Measurements from ENCODE around the gene CDYL2.

The CDYL2 gene

GRCh38 chr16:80619824-80620223 lies 184.6 kb downstream of the CDYL2 start:
- DNase-seq, result no peak

- no peak for DNase-seq
Measured at GRCh38 chr16:80618862-80619648, 185.3 kb downstream of the CDYL2 start.

- DNase-seq, result no peak
Measured at GRCh38 chr16:80616362-80616761, 188.0 kb downstream of the CDYL2 start.

- no peak for DNase-seq
Measured at GRCh38 chr16:80615735-80616134, 188.7 kb downstream of the CDYL2 start.

GRCh38 chr16:80614908-80615671 lies 189.3 kb downstream of the CDYL2 start:
- DNase-seq, result no peak

- no peak for DNase-seq
Measured at GRCh38 chr16:80612461-80613017, 191.9 kb downstream of the CDYL2 start.

GRCh38 chr16:80611930-80612327 lies 192.5 kb downstream of the CDYL2 start:
- DNase-seq, result no peak

GRCh38 chr16:80611171-80611929 lies 193.0 kb downstream of the CDYL2 start:
- DNase-seq, result no peak

GRCh38 chr16:80610481-80611156 lies 193.8 kb downstream of the CDYL2 start:
- no peak for DNase-seq

- DNase-seq, result no peak
Measured at GRCh38 chr16:80608946-80609345, 195.5 kb downstream of the CDYL2 start.

GRCh38 chr16:80607204-80607603 lies 197.2 kb downstream of the CDYL2 start:
- DNase-seq, result no peak

- no peak for DNase-seq
Measured at GRCh38 chr16:80606221-80606766, 198.1 kb downstream of the CDYL2 start.

GRCh38 chr16:80604600-80605355 lies 199.6 kb downstream of the CDYL2 start:
- DNase-seq, result no peak

- no peak for DNase-seq
Measured at GRCh38 chr16:80602894-80603293, 201.5 kb downstream of the CDYL2 start.

GRCh38 chr16:80601182-80601581 lies 203.2 kb downstream of the CDYL2 start:
- DNase-seq, result no peak

GRCh38 chr16:80599466-80599865 lies 204.9 kb downstream of the CDYL2 start:
- DNase-seq, result no peak

- no peak for DNase-seq
Measured at GRCh38 chr16:80596507-80597207, 207.7 kb downstream of the CDYL2 start.

GRCh38 chr16:80594756-80595155 lies 209.6 kb downstream of the CDYL2 start:
- DNase-seq, result no peak

GRCh38 chr16:80592273-80592672 lies 212.1 kb downstream of the CDYL2 start:
- DNase-seq, result no peak

GRCh38 chr16:80591071-80591915 lies 213.1 kb downstream of the CDYL2 start:
- no peak for DNase-seq
